ENCODE data around the gene COL4A2. TPM values are rescaled to one million over a fixed set of nuclear protein-coding genes. Genes with fewer than 3 reads are reported as not detected.

The COL4A2 gene
- polyA plus RNA-seq, 1 experiment: 208 TPM

DNA sequence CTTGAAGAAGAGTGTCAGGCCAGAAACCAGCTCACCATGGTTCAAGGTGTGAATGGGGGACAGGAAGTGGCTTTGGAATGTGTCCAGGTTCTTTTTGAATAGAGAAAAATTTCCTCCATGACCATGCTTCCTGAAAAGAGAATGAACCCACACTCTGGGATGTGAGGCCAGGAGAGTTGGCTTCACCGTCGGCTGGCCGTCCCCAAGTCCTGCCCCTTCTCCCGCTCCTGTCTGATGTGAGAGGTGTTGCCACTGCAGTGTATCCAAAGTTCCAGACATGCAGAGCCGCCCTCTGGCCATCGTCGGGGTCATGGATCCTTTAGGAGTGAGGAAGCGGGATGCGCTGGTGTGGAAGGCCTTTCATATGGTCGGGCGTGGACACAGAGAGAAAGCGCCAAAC, 101.2 kb downstream of the COL4A2 start:
- no peak overlapping the region for H3K27ac ChIP-seq (ENCODE audit: low read depth, low read length)
- TF ChIP-seq, protein P1, sequence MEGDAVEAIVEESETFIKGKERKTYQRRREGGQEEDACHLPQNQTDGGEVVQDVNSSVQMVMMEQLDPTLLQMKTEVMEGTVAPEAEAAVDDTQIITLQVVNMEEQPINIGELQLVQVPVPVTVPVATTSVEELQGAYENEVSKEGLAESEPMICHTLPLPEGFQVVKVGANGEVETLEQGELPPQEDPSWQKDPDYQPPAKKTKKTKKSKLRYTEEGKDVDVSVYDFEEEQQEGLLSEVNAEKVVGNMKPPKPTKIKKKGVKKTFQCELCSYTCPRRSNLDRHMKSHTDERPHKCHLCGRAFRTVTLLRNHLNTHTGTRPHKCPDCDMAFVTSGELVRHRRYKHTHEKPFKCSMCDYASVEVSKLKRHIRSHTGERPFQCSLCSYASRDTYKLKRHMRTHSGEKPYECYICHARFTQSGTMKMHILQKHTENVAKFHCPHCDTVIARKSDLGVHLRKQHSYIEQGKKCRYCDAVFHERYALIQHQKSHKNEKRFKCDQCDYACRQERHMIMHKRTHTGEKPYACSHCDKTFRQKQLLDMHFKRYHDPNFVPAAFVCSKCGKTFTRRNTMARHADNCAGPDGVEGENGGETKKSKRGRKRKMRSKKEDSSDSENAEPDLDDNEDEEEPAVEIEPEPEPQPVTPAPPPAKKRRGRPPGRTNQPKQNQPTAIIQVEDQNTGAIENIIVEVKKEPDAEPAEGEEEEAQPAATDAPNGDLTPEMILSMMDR (IDR thresholded peaks at IDR 0.05; ENCODE audit: low read depth, low read length): no peak
- CTCF ChIA-PET: no interaction called here

DNA sequence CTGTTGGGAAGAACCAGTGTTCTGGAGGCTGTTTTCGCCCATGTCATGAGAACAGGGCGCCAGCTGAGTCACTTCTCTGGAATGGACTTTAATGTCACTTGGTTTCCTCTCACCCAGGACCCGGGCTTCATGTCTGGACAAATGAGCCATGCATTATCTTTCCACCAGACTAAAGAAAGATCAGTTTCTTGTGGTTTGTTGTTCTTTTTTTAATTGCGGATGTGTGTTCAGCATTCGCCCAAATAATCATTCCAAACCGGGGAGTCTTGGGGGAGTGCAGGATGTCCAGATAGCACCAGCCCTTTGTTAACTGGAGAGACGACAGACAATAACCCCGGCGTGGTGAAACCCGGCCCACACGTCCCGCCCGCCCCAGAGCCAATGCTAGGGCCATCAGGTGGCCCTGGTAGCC, 102.5 kb downstream of the COL4A2 start:
- no peaks in the 10 kb centered on the region; the same call in 1 of the 2 replicates for H3K9me3 ChIP-seq (ENCODE audit: control insufficient read depth, insufficient read depth, low read length)
- ChIA-PET CTCF (no interaction called here), POLR2A (interaction anchor here (0.9 to 1.3 kb wide), 2 partner anchors 19 to 104 kb away, joined by 3 read pairs; no protein-coding TSS in a partner anchor)
- no peaks in the 10 kb centered on the region for H3K27me3 ChIP-seq (ENCODE audit: control insufficient read depth, insufficient read depth, low read length)
- no peak overlapping the region for H3K4me3 ChIP-seq (ENCODE audit: low read depth, low read length)
- TF ChIP-seq, protein P1 (IDR thresholded peaks at IDR 0.05; ENCODE audit: low read depth, low read length): no peak
- H3K27ac ChIP-seq (ENCODE audit: low read depth, low read length): peak overlapping the region; percentile 12
- no peak for DNase-seq (ENCODE audit: low read depth, low spot score)

More for the DNA sequence above, 101.2 kb downstream of the COL4A2 start:
- no peak for DNase-seq (ENCODE audit: low read depth, low spot score)
- no peaks in the 10 kb centered on the region; the same call in 1 of the 2 replicates for H3K9me3 ChIP-seq (ENCODE audit: control insufficient read depth, insufficient read depth, low read length)
- H3K4me3 ChIP-seq (ENCODE audit: low read depth, low read length): no peak overlapping the region
- POLR2A ChIA-PET: no interaction called here
- H3K27me3 ChIP-seq (ENCODE audit: control insufficient read depth, insufficient read depth, low read length): no peaks in the 10 kb centered on the region

DNA sequence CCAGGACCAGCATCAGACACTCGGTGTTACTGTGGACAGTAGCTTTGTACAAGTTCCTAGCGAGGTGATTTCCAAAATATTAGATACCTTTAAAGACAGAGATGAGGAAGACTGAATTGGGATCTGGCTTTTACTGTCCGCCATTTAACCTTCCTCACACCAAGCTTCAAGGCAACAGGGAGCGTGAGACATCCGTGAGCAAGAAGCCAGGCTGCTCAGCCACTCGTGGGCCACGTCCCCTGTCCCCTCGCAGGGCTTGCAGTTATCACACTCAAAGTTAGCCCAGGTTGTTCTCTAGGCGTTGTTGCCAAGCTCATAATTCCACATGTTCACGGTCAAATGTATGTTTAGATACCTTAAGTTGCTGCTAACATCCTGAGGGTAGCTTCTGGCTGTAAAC, 102.9 kb downstream of the COL4A2 start:
- CTCF ChIA-PET: no interaction called here
- POLR2A ChIA-PET: interaction anchor here (0.9 to 1.3 kb wide), 2 partner anchors 19 to 104 kb away, joined by 3 read pairs; no protein-coding TSS in a partner anchor
- H3K27ac ChIP-seq (ENCODE audit: low read depth, low read length): no peak overlapping the region
- DNase-seq (ENCODE audit: low read depth, low spot score): no peak
- H3K9me3 ChIP-seq (ENCODE audit: control insufficient read depth, insufficient read depth, low read length): no peaks in the 10 kb centered on the region; the same call in 1 of the 2 replicates
- no peaks in the 10 kb centered on the region for H3K27me3 ChIP-seq (ENCODE audit: control insufficient read depth, insufficient read depth, low read length)
- no peak overlapping the region for H3K4me3 ChIP-seq (ENCODE audit: low read depth, low read length)
- TF ChIP-seq, protein P1 (IDR thresholded peaks at IDR 0.05; ENCODE audit: low read depth, low read length): no peak

DNA sequence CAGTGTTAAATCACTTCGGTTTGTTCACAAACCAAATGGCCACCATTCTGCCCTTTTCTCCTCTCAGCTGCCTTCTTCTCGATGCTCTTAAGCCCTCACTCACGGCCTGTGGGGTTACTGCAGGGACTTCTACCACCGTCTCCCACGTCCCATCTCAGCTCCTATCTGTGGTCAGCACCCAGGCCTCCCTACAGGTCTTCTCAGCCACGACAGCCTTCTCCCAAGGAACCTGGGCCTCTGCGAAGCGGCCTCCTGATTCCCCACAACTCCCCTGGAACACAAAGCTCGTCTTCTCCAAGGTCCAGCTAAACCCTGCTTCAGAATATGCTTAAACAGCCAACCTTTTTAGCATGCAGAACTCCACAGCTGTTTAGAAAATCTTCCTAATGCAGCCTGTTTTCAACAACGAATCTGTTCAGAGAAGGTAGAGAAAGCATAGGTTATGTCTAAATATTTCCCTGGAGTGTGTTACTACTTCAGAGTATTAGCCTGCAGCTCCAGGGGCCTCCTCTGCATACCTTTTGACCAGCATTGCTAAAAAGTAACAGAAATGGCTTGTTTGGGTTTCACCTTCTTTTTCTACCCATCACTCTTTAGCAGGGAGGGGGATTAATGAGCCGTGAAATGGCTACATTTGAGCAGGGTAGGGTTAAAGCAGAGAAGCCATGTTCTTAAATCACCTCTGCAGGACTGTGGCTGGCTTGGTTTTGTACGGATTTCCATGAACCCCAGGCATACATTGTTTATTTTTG, 104.0 kb downstream of the COL4A2 start:
- no peaks in the 10 kb centered on the region; the same call in 1 of the 2 replicates for H3K9me3 ChIP-seq (ENCODE audit: control insufficient read depth, insufficient read depth, low read length)
- ChIA-PET CTCF (interaction anchor here (0.8 to 2.1 kb wide), 11 partner anchors 7 to 220 kb away, joined by 3 to 15 read pairs (median 6); no protein-coding TSS in a partner anchor), POLR2A (interaction anchor here (1.1 to 2.0 kb wide), 4 partner anchors 23 to 110 kb away, joined by 4 to 11 read pairs (median 6); partner anchors contain the start of genes COL4A1 and COL4A2)
- H3K27me3 ChIP-seq (ENCODE audit: control insufficient read depth, insufficient read depth, low read length): no peaks in the 10 kb centered on the region
- TF ChIP-seq, protein P1 (IDR thresholded peaks at IDR 0.05; ENCODE audit: low read depth, low read length): no peak
- H3K27ac ChIP-seq (ENCODE audit: low read depth, low read length): no peak overlapping the region
- DNase-seq (ENCODE audit: low read depth, low spot score): no peak
- H3K4me3 ChIP-seq (ENCODE audit: low read depth, low read length): no peak overlapping the region

DNA sequence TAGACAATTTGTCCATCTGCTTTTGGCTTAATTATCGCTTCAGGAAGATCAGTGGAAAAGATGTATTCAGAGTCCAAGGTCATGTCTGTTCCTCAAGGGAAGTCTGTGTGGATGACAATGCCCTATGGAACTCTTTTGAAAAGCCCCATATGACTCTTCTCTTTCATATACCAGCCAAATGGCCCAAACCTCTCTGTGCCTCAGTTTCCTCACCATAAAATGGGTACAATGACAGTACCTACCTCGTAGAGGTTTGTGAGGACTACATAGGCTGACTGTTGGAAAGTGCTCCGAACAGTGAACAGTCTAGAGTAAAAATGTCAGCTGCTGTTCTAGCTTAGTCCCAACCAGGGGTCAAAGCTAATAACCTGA, 104.6 kb downstream of the COL4A2 start:
- CTCF ChIA-PET: interaction anchor here (0.6 to 2.1 kb wide), 20 partner anchors 8 to 220 kb away, joined by 3 to 15 read pairs (median 5); no protein-coding TSS in a partner anchor
- DNase-seq (ENCODE audit: low read depth, low spot score): no peak

More for the DNA sequence above, 104.6 kb downstream of the COL4A2 start:
- POLR2A ChIA-PET: interaction anchor here (0.8 to 2.0 kb wide), 9 partner anchors 8 to 164 kb away, joined by 3 to 11 read pairs (median 4); partner anchors contain the start of genes COL4A1 and COL4A2
- H3K9me3 ChIP-seq (ENCODE audit: control insufficient read depth, insufficient read depth, low read length): no peaks in the 10 kb centered on the region; the same call in 1 of the 2 replicates
- TF ChIP-seq, protein P1 (IDR thresholded peaks at IDR 0.05; ENCODE audit: low read depth, low read length): no peak
- peak overlapping the region; percentile 58 for H3K27ac ChIP-seq (ENCODE audit: low read depth, low read length)
- H3K4me3 ChIP-seq (ENCODE audit: low read depth, low read length): no peak overlapping the region
- no peaks in the 10 kb centered on the region for H3K27me3 ChIP-seq (ENCODE audit: control insufficient read depth, insufficient read depth, low read length)
